ENCODE measurements around the gene TMEM14C. TPM values are rescaled to one million over a fixed set of nuclear protein-coding genes. Genes with fewer than 3 reads are reported as not detected.

Gene TMEM14C
- polyA plus RNA-seq, 2 of the 4 experiments (the other 2 are of a cell fraction), result 152 to 230 TPM

GRCh38 chr6:10745116-10745515 lies 22.2 kb downstream of the TMEM14C start:
- FAIRE-seq (no peak), ATAC-seq (no peak), DNase-seq (ENCODE audit: low read depth in 1 of 2, low spot score in 1 of 2) (no peak)
- Histone ChIP-seq H3K27ac (no peak overlapping the region), H3K9me3 (no peaks in the 10 kb centered on the region), H3K4me1 (peaks cover 20% of the 10 kb centered on the region), H3K4me3 (no peak overlapping the region), H3K4me2 (no peak overlapping the region)
- ChIA-PET POLR2A (no interaction called here), CTCF (interaction anchor here (1.9 to 2.2 kb wide), 2 partner anchors 14 to 235 kb away, joined by 6 to 12 read pairs; no protein-coding TSS in a partner anchor)
- WGBS (ENCODE audit: missing lambda C conversion rate), result 82% methylated on average over 5 of the region's 5 CpGs
- no peak for TF ChIP-seq HOXA7 (CRISPR knock-in tag; IDR thresholded peaks at IDR 0.05)
- TF ChIP-seq PHF8 (IDR thresholded peaks at IDR 0.05; ENCODE audit: borderline replicate concordance, low read depth), result no peak
- TF ChIP-seq RNF2 (IDR thresholded peaks at IDR 0.05; ENCODE audit: borderline replicate concordance, low read depth), result no peak
- no peak for TF ChIP-seq KDM5A (IDR thresholded peaks at IDR 0.05)
- TF ChIP-seq, protein P1, sequence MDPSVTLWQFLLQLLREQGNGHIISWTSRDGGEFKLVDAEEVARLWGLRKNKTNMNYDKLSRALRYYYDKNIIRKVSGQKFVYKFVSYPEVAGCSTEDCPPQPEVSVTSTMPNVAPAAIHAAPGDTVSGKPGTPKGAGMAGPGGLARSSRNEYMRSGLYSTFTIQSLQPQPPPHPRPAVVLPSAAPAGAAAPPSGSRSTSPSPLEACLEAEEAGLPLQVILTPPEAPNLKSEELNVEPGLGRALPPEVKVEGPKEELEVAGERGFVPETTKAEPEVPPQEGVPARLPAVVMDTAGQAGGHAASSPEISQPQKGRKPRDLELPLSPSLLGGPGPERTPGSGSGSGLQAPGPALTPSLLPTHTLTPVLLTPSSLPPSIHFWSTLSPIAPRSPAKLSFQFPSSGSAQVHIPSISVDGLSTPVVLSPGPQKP (IDR thresholded peaks at IDR 0.05; ENCODE audit: low read depth, low read length), result no peak
- TF ChIP-seq BCL3 (IDR thresholded peaks at IDR 0.05), result no peak
- TF ChIP-seq, protein P2, sequence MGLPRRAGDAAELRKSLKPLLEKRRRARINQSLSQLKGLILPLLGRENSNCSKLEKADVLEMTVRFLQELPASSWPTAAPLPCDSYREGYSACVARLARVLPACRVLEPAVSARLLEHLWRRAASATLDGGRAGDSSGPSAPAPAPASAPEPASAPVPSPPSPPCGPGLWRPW (IDR thresholded peaks at IDR 0.05), result no peak
- TF ChIP-seq RAD21 (conservative IDR thresholded peaks at IDR 0.05 in 1 of 2, IDR thresholded peaks at IDR 0.05 in 1 of 2), result no peak
- no peak for TF ChIP-seq E2F6 (IDR thresholded peaks at IDR 0.05; ENCODE audit: borderline replicate concordance, low read depth)
- no peak for TF ChIP-seq HMGXB4 (CRISPR knock-in tag; IDR thresholded peaks at IDR 0.05; ENCODE audit: borderline replicate concordance)
- TF ChIP-seq, protein P3, sequence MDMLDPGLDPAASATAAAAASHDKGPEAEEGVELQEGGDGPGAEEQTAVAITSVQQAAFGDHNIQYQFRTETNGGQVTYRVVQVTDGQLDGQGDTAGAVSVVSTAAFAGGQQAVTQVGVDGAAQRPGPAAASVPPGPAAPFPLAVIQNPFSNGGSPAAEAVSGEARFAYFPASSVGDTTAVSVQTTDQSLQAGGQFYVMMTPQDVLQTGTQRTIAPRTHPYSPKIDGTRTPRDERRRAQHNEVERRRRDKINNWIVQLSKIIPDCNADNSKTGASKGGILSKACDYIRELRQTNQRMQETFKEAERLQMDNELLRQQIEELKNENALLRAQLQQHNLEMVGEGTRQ (IDR thresholded peaks at IDR 0.05), result no peak
- no peak for TF ChIP-seq GATA3 (IDR thresholded peaks at IDR 0.05; ENCODE audit: borderline replicate concordance)
- TF ChIP-seq HOXB5 (CRISPR knock-in tag; IDR thresholded peaks at IDR 0.05), result no peak
- TF ChIP-seq NPAS2 (CRISPR knock-in tag; IDR thresholded peaks at IDR 0.05; ENCODE audit: borderline replicate concordance), result no peak
- TF ChIP-seq HEYL (CRISPR knock-in tag; IDR thresholded peaks at IDR 0.05), result no peak
- no peak for TF ChIP-seq CBX8 (IDR thresholded peaks at IDR 0.05)
- TF ChIP-seq FOSL2 (IDR thresholded peaks at IDR 0.05), result no peak
- no peak for TF ChIP-seq FOSL2 (CRISPR knock-in tag; IDR thresholded peaks at IDR 0.05)

DNA sequence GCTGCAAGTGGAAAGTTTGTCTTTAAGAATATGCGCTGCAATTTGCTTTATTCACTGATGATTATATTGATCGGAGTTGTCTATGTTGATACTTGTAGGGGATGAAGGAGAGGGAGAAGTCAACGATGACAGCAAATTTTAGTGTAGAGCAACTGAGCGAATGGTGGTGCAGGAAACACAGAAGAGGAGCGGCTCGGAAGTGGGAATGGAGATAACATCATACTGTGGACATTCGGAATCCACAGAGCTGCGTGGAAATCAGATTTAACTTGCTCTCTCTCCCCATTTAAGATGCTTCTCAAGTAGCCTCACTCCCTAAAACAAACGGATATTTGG lies 24.0 kb downstream of the TMEM14C start:
- ChIA-PET POLR2A (interaction anchor here (0.9 to 2.5 kb wide), 4 partner anchors 12 to 52 kb away, joined by 3 to 11 read pairs (median 5); partner anchors contain the start of genes C6orf52, PAK1IP1 and TMEM14C), CTCF (interaction anchor here (0.8 to 2.2 kb wide), 7 partner anchors 10 to 268 kb away, joined by 3 to 12 read pairs (median 4); no protein-coding TSS in a partner anchor)
- no peak for DNase-seq (ENCODE audit: low read depth in 1 of 2, low spot score in 1 of 2)
- Histone ChIP-seq H3K4me1 (peaks cover 20% of the 10 kb centered on the region), H3K9me3 (no peaks in the 10 kb centered on the region), H3K4me2 (peak overlapping the region; percentile 78), H3K4me3 (peak overlapping the region; percentile 95), H3K27ac (peak overlapping the region; percentile 90 to 96)
- ATAC-seq, result no peak
- TF ChIP-seq NPAS2 (CRISPR knock-in tag; IDR thresholded peaks at IDR 0.05; ENCODE audit: borderline replicate concordance) (no peak), RNF2 (IDR thresholded peaks at IDR 0.05; ENCODE audit: borderline replicate concordance, low read depth) (no peak), NR3C1 (IDR thresholded peaks at IDR 0.05) (no peak), KDM5A (IDR thresholded peaks at IDR 0.05) (no peak)
- TF ChIP-seq, protein P2 (IDR thresholded peaks at IDR 0.05), result no peak
- FAIRE-seq, result no peak
- WGBS (ENCODE audit: missing lambda C conversion rate), result 50% methylated on average over 9 of the region's 9 CpGs

Measured in A549 (cell line).